ENCODE results near the gene MYO5A. TPM values are rescaled to one million over a fixed set of nuclear protein-coding genes. Genes with fewer than 3 reads are reported as not detected.

MYO5A gene
- total RNA-seq, 1 experiment from 2014 or later = 9.9 TPM

DNA sequence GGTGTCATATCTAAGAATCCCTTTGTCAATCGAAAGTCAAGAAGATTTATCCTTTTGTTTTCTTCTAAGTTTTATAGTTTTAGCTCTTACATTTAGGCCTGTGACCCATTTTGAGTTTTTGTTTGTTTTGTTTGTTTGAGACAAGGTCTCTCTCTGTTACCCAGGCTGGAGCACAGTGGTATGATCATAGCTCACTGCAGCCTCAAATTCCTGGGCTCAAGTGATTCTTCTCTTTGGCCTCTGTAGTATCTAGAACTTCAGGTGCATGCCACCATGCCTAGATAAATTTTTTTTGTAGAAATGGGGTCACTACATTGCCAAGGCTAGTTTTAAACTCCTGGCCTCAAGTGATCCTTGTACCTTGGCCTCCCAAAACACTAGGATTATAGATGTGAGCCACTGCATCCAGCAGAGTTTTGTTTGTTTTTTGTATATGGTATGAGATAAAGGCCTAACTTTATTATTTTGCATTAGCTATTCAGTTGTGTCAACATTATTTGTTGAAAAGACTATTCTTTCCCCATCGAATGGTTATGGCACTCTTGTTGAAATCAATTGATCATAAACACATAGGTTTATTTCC is 227.3 kb downstream of the MYO5A start:
- ChIA-PET CTCF (no interaction called here), POLR2A (no interaction called here)

DNA sequence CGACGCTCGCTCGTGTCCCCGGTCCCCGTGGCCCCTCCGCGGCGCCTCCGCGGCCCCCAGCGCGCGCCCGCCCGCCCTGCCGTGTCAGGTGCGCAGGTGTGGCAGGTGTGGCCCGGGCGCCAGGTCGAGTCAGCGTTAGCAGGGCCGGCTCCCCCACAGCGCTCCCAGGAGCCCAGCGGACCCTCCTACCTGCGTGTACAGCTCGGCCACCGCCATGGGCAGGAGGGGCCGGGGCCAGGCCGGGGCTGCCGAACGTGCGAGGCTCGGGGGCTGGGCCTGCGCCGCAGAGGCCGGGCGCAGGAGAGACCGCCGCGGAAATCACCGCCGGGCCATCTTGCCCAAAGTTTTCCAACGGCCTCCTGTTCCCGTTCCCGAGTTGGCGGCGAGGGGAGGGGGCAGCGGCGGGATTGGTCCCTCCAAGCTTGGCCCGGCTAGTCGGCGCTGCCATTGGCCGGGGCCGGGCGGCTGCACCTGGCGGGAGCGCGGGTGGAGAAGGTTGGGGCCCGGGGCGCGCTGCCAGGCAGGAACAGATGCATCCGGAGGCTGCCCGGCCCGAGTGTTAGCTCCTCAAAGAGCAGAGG is 233.2 kb downstream of the MYO5A start, which contains the start of gene MYO5C:
Gene MYO5C, minus strand, starts transcription at position 384 of the 581 bp plus-strand sequence. Its CDS starts 168 bp downstream, at position 216.
- Histone ChIP-seq H3K9me3 (no peaks in the 10 kb centered on the region), H3K4me3 (ENCODE audit: low read depth, low read length) (peak within 1 kb of the TSS; percentile 73), H3K4me1 (no peaks in the 10 kb centered on the region), H3K27me3 (replicated peaks; ENCODE audit: control insufficient read depth, insufficient read depth, low read length) (no peaks in the 10 kb centered on the region), H3K36me3 (ENCODE audit: control insufficient read depth, insufficient read depth, low read length) (no peaks in the 10 kb centered on the region)
- Mint-ChIP-seq H3K27me3 (ENCODE audit: insufficient read depth, unreplicated experiment) (no peaks in the 10 kb centered on the region), H3K36me3 (ENCODE audit: insufficient read depth, unreplicated experiment) (no peaks in the 10 kb centered on the region), H3K9me3 (ENCODE audit: unreplicated experiment) (peaks cover 6% of the 10 kb centered on the region), H3K27ac (ENCODE audit: unreplicated experiment) (no peak within 1 kb of the TSS), H3K4me3 (ENCODE audit: unreplicated experiment) (peak within 1 kb of the TSS; percentile 75), H3K4me1 (ENCODE audit: low read depth, unreplicated experiment) (peaks cover 11% of the 10 kb centered on the region)
- intact Hi-C loops (cut with micrococcal nuclease; ENCODE audit: unreplicated experiment) = no loop called here
- CTCF ChIA-PET = interaction anchor here (1.0 kb wide), 1 partner anchor 440 kb away, joined by 4 read pairs; no protein-coding TSS in a partner anchor
- TF ChIP-seq, protein P1, sequence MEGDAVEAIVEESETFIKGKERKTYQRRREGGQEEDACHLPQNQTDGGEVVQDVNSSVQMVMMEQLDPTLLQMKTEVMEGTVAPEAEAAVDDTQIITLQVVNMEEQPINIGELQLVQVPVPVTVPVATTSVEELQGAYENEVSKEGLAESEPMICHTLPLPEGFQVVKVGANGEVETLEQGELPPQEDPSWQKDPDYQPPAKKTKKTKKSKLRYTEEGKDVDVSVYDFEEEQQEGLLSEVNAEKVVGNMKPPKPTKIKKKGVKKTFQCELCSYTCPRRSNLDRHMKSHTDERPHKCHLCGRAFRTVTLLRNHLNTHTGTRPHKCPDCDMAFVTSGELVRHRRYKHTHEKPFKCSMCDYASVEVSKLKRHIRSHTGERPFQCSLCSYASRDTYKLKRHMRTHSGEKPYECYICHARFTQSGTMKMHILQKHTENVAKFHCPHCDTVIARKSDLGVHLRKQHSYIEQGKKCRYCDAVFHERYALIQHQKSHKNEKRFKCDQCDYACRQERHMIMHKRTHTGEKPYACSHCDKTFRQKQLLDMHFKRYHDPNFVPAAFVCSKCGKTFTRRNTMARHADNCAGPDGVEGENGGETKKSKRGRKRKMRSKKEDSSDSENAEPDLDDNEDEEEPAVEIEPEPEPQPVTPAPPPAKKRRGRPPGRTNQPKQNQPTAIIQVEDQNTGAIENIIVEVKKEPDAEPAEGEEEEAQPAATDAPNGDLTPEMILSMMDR (IDR thresholded peaks at IDR 0.05; ENCODE audit: insufficient read depth in 1 of 2, low read depth in 1 of 2, low read length in 1 of 2, severe bottlenecking in 1 of 2, unreplicated experiment in 1 of 2) = no peak
- POLR2A ChIA-PET = interaction anchor here (0.6 to 1.0 kb wide), 3 partner anchors 40 to 383 kb away, joined by 3 to 4 read pairs (median 3); no protein-coding TSS in a partner anchor
- no TSS peak for BruUV-seq (replicated peaks)
- DNase-seq = peak; percentile 85 to 93

More for the DNA sequence above, 227.3 kb downstream of the MYO5A start:
- Mint-ChIP-seq H3K4me1 (ENCODE audit: low read depth, unreplicated experiment) (peaks cover 8% of the 10 kb centered on the region), H3K27ac (ENCODE audit: unreplicated experiment) (no peak overlapping the region), H3K9me3 (ENCODE audit: unreplicated experiment) (peaks cover 10% of the 10 kb centered on the region), H3K36me3 (ENCODE audit: insufficient read depth, unreplicated experiment) (no peaks in the 10 kb centered on the region), H3K4me3 (ENCODE audit: unreplicated experiment) (no peak overlapping the region), H3K27me3 (ENCODE audit: insufficient read depth, unreplicated experiment) (no peaks in the 10 kb centered on the region)
- Histone ChIP-seq H3K27me3 (replicated peaks; ENCODE audit: control insufficient read depth, insufficient read depth, low read length) (no peaks in the 10 kb centered on the region), H3K4me1 (peaks cover 5% of the 10 kb centered on the region; the same call in 1 of the 2 replicates), H3K9me3 (no peaks in the 10 kb centered on the region), H3K36me3 (ENCODE audit: control insufficient read depth, insufficient read depth, low read length) (no peaks in the 10 kb centered on the region), H3K4me3 (ENCODE audit: low read depth, low read length) (no peak overlapping the region)
- BruUV-seq (replicated peaks) = no TSS peak
- intact Hi-C loops (cut with micrococcal nuclease; ENCODE audit: unreplicated experiment) = no loop called here
- no peak for DNase-seq
- TF ChIP-seq, protein P1 (IDR thresholded peaks at IDR 0.05; ENCODE audit: insufficient read depth in 1 of 2, low read depth in 1 of 2, low read length in 1 of 2, severe bottlenecking in 1 of 2, unreplicated experiment in 1 of 2) = no peak

DNA sequence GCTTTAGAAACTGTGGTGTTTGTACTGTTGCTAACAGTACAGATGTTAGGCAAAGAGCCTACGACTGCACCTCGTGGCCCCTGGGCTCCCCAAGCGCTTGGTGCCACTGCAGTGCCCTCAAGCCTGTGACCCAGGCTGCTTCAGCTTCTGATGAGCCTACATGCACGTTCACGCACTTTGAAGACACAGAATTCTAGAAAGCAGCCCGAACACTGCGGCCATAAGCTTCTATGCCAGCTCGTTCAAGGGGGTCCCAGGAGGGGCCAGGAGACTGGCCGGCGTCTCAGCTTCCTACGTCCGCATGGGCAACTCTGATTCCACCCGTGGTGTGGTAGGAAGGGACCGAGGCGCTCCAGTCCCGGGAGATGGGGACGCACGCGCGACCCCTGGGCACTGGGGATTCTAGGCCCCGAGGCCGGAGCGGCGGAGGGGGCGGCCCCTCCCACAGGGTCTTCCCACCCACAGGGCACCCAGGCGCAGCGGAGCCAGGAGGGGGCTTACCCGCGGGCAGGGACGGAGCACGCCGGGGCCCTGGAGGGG is 233.7 kb downstream of the MYO5A start:
- no peak for DNase-seq
- CTCF ChIA-PET = interaction anchor here (1.0 kb wide), 1 partner anchor 441 kb away, joined by 4 read pairs; no protein-coding TSS in a partner anchor
- H3K27ac Mint-ChIP-seq (ENCODE audit: unreplicated experiment) = no peak overlapping the region

More for the DNA sequence above, 233.7 kb downstream of the MYO5A start:
- intact Hi-C loops (cut with micrococcal nuclease; ENCODE audit: unreplicated experiment) = no loop called here
- Mint-ChIP-seq H3K9me3 (ENCODE audit: unreplicated experiment) (peaks cover under 1% of the 10 kb centered on the region), H3K4me3 (ENCODE audit: unreplicated experiment) (peak overlapping the region; percentile 75), H3K27me3 (ENCODE audit: insufficient read depth, unreplicated experiment) (no peaks in the 10 kb centered on the region), H3K4me1 (ENCODE audit: low read depth, unreplicated experiment) (peaks cover 16% of the 10 kb centered on the region), H3K36me3 (ENCODE audit: insufficient read depth, unreplicated experiment) (no peaks in the 10 kb centered on the region)
- Histone ChIP-seq H3K9me3 (no peaks in the 10 kb centered on the region), H3K4me1 (peaks cover 4% of the 10 kb centered on the region), H3K4me3 (ENCODE audit: low read depth, low read length) (peak overlapping the region; percentile 73), H3K27me3 (replicated peaks; ENCODE audit: control insufficient read depth, insufficient read depth, low read length) (no peaks in the 10 kb centered on the region), H3K36me3 (ENCODE audit: control insufficient read depth, insufficient read depth, low read length) (no peaks in the 10 kb centered on the region)
- POLR2A ChIA-PET = interaction anchor here (0.5 to 1.0 kb wide), 2 partner anchors 39 to 43 kb away, joined by 3 read pairs; no protein-coding TSS in a partner anchor
- no TSS peak for BruUV-seq (replicated peaks)
- TF ChIP-seq, protein P1 (IDR thresholded peaks at IDR 0.05; ENCODE audit: insufficient read depth in 1 of 2, low read depth in 1 of 2, low read length in 1 of 2, severe bottlenecking in 1 of 2, unreplicated experiment in 1 of 2) = no peak
